Measurements from ENCODE around the gene OOSP4A.

GRCh38 chr11:59954219-59954847 lies 9.5 kb upstream of the OOSP4A start:
- TF ChIP-seq EP300 (IDR thresholded peaks at IDR 0.05) (no peak), CTCF (IDR thresholded peaks at IDR 0.05) (no peak), POLR2AphosphoS5 (IDR thresholded peaks at IDR 0.05) (no peak)
